ENCODE measurements around the gene GRPEL2.

DNA sequence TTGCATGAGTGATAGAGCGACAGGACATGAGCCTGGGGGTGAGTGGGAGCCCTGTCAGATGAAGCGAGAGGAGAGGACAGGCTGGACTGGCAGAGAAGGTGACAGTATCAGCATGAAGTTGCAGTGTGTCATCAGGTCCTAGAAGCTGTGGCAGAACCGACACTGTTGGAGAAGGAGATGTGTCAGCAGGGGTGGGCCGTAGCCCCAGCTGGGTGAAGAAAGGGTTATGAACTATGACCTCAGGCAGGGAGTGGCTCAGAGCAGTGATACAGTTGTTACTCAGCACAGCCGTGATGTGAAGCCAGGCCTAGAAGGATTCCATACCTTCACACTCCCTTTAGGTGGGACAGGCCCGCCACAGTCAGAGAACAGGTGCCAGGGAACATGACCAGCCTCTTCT is 20.1 kb downstream of the GRPEL2 start:
- TF ChIP-seq, protein P1, sequence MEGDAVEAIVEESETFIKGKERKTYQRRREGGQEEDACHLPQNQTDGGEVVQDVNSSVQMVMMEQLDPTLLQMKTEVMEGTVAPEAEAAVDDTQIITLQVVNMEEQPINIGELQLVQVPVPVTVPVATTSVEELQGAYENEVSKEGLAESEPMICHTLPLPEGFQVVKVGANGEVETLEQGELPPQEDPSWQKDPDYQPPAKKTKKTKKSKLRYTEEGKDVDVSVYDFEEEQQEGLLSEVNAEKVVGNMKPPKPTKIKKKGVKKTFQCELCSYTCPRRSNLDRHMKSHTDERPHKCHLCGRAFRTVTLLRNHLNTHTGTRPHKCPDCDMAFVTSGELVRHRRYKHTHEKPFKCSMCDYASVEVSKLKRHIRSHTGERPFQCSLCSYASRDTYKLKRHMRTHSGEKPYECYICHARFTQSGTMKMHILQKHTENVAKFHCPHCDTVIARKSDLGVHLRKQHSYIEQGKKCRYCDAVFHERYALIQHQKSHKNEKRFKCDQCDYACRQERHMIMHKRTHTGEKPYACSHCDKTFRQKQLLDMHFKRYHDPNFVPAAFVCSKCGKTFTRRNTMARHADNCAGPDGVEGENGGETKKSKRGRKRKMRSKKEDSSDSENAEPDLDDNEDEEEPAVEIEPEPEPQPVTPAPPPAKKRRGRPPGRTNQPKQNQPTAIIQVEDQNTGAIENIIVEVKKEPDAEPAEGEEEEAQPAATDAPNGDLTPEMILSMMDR (IDR thresholded peaks at IDR 0.05 in 8 of 11, conservative IDR thresholded peaks at IDR 0.05 in 3 of 11): no peak
- TF ChIP-seq POLR2AphosphoS5 (IDR thresholded peaks at IDR 0.05) (no peak), POLR2A (IDR thresholded peaks at IDR 0.05) (no peak)

Data from spleen (tissue), 7 donors.